Heart left ventricle (tissue), 13 donors: ENCODE measurements around the gene SRGAP2B.
"Not testable (repeated sequence)": the region's sequence is repeated elsewhere in the genome, so short reads cannot be mapped to it uniquely, and the experiment has no call there.

ENCODE experiments used
- POLR2A ChIP-seq, 2 donors: fragments of 450-650 bp; IDR thresholded peaks; one replicate each; pipeline ENCODE4 v1.6.1; 2017; ENCODE audit warnings: antibody characterized with exemption in 2 of 2, mild to moderate bottlenecking in 2 of 2, moderate library complexity in 2 of 2
- TF ChIP-seq, protein P1 (sequence below), 12 donors: fragments of 200-600 bp; sonication (generic) in 4 of 12; IDR thresholded peaks; one replicate each; pipeline versions ENCODE4 v1.5.0 to v1.8.0; 2018 to 2022; ENCODE audit warnings: antibody characterized with exemption in 12 of 12, mild to moderate bottlenecking in 5 of 12
- donor health status: ischemic (EF 13 %, LVEDD 7.1; RV severe dilation, severe dysfunction).
- donor health status: DM: no; HTN: yes; CAD: no.
- donor health status: DM: no; HTN: no; CAD: no.
- donor health status: ischemic (EF 25% LVEDD 6.9; RV normal size, moderate dysfunction).
- donor health status: ischemic (EF 25% LVEDD 5.7; RV mildly dilated, moderate dysfunction).
- donor health status: ischemic (EF 35%, LVEDD 5.7; RV mildly dilated, moderate dysfunction).
- donor health status: nonischemic (EF 11% LVEDD 7.7; RV severe dilation, severe dysfunction).
- donor health status: DM: yes; HTN: yes; CAD: no.
- donor health status: PGD.
- donor health status: ischemic (EF 29% LVEDD 5.4; RV normal size, mild dysfunction).
- donor health status: nonischemic (EF 23%, LVEDD 6.1; RV moderate dilation, normal function).

DNA sequence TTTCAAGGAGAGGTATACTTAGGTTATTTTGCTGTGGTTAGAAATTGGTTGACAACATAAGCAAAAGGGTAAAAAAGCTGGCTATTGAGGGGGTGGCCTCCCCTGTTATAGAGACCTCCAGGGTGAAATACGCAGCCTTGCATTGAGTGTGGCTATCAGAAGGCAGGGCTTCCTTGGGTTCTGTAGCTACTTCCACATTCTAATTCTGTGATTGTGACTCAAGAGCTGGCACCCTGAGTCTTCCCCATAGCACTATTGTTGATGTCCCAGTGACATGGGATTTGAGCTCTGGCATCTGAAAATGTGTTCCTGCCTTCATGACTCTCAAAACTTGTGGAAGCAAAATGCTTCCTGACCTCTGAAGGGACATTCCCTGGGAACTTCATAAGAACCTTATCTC lies 39.3 kb upstream of the SRGAP2B start:
- not testable (repeated sequence) for TF ChIP-seq POLR2A (IDR thresholded peaks at IDR 0.05)
- TF ChIP-seq, protein P1, sequence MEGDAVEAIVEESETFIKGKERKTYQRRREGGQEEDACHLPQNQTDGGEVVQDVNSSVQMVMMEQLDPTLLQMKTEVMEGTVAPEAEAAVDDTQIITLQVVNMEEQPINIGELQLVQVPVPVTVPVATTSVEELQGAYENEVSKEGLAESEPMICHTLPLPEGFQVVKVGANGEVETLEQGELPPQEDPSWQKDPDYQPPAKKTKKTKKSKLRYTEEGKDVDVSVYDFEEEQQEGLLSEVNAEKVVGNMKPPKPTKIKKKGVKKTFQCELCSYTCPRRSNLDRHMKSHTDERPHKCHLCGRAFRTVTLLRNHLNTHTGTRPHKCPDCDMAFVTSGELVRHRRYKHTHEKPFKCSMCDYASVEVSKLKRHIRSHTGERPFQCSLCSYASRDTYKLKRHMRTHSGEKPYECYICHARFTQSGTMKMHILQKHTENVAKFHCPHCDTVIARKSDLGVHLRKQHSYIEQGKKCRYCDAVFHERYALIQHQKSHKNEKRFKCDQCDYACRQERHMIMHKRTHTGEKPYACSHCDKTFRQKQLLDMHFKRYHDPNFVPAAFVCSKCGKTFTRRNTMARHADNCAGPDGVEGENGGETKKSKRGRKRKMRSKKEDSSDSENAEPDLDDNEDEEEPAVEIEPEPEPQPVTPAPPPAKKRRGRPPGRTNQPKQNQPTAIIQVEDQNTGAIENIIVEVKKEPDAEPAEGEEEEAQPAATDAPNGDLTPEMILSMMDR (IDR thresholded peaks at IDR 0.05), result not testable (repeated sequence)
